GM19240 (cell line): Measurements from ENCODE around the gene PRR33.

Experiments
- DNase-seq: peaks from one replicate; pipeline ENCODE4 v3.0.0; 2011; ENCODE audit warnings: low spot score; ENCODE audit not compliant: insufficient read length

Gene PRR33

DNA sequence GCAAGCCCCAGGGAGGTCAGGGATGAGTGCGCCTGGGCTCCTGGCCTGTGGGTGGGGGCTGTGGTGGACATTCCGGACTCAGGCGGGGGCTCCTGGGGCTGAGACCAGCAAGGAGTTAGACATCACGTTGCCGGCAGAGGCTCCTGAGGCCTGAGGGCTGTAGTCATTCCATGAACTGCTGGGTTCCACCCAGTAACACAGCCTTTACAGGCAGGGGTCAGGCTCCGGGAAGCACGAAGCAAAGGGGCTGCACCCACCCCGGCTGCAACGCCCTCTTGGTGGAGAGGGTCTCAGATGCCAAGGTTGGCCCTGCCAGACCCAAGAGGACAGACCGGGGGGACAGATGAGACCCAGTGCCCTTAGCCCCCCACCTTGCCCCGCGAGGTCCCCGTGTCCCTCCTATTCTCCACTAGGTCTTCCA lies 36.8 kb upstream of the PRR33 start:
- no peak for DNase-seq

DNA sequence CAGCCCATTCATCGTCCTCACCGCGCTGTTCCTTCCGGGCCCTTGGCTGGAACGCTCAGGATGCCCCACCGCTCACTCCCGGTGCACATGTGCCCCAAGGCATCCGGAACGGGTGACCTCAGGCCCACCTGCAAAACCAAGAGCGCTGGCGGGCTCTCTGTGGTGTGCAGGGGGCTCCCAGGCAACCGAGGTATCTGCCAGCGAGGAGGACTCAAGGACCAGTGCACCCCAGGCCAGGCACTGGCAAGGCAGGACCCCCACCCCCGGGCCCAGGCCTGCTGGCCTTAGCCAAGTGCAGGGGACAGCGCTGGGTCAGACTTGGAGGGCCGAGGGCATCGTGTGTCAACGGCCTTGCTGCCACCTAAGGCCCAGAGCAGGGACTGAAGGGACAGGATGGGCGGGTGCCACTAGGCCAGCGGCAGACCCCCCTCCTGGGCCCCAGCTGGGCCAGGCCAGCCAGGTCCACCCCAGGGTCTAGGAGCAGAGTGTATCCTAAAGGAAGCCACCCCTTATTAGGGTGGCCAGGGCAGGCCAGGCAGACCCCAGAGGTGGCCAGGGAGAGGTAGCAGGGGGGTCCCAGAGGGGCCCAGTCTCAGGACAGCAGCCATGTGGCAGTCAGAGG lies 36.3 kb upstream of the PRR33 start:
- DNase-seq: no peak

DNA sequence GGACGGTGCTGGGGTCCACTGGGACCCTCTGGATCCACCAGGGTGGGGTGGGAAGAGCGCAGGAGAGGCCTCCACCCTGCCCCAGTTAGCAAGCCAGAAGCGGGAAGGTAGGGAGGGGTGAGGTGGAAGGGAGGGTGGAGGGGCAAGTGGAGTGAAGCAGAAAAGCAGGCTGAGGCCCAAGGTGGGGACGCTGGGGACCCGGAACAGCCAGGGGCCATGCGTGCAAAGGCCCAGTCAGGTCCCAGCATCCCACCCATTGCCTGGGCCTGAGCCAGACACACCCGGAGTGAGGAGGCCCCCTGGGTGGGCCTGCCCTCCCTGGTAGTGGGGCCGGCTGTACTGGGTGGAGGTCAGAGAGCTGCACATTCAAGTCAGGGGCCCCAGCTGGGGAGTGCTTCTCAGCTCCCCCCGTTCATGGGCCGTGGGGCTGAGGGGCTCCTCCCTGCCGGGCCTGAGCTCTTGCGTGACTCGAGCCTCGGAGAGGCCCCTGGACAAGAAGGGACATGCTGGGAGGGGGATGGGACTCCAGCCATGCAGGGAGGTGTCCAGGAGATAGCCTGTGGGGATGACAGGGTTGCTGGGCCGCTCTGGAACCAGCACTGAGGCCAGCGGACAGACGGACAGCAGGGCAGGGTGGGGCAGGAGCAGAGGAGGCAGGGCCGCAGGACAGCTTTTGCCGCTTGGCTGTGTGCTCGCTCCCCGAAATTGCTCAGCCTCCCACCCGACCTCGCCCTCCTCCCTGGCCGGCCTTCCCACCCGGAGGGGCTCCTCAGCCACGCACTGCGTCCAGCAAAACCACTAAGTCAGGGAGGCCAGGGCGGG lies 35.5 kb upstream of the PRR33 start:
- no peak for DNase-seq

DNA sequence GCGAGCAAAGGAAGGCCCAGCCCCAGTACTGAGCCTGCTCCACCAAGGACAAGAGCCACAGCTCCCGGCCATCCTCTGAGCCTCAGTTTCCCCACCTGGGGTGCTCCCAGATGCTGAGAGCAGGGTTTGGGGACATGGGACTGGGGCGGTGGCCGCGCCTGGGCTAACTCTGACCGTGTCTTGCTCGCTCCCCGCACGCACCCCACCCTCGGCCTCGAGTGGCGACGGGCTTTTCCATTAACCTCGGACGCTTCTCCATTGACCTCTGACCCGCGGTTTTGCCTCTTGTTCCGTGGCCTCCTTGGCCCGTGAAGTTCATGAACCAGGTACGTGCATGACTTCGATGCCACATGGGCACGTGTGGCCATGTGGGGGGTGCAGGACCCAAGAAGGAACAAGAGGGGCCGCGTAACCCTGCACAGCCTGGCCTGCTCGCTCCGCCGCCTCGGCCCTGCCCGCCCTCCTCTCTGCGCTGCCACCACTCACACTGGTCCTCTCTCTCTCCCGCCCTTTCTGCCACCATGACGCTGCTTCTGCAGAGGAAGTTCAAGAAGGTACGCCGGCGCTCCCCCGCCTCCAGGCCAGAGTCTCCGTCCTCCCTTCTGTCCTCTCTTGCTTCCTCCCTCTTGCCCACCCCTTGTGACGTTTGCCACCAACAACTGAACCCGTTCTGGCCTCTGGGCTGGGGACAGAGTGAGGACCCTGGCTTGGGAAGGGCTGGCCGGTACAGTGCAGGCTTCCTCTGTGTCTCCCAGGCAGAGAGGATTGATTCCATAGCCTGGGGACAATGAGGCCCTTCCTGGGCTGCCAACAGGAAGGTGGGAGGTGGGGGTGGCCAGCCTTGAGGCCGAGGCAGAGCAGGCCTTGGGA lies 34.7 kb upstream of the PRR33 start:
- DNase-seq: no peak

DNA sequence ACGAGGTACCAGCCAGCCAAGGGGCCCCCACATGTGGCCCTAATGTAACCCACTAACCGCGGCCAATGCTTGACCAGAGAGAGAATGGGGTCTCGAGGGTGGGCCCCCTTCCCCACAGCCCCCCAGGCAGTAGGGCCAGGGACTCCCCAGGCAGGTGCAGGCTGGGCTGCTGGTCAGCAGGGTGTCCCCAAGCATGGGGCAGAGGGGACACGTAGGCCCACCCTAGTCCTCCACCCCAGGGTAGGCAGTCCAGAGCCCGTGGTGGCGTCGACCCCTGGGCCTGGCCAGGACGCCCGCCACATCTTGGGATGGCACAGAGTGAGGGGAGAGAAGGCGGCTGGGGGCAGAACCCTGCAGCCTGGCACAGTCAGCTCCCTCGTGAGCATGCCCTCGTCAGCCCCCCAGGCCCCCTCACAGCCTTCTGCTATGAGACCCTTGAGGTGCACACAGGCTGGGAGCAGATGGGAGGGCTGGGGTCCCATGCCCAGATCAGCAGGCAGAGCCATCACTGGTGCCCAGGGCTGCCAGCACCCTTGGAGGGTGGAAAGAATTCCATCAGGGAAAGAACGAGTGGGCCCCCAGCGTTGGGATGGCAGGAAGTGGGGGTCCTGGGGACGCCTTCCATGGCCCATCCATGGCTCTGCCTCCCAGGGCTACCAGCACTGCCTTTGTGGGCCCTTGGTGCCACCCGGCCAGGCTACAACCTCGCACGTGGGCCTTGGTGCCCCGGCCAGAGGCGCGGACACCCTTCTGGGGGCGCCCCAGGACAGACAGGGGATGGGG lies 33.9 kb upstream of the PRR33 start:
- no peak for DNase-seq

DNA sequence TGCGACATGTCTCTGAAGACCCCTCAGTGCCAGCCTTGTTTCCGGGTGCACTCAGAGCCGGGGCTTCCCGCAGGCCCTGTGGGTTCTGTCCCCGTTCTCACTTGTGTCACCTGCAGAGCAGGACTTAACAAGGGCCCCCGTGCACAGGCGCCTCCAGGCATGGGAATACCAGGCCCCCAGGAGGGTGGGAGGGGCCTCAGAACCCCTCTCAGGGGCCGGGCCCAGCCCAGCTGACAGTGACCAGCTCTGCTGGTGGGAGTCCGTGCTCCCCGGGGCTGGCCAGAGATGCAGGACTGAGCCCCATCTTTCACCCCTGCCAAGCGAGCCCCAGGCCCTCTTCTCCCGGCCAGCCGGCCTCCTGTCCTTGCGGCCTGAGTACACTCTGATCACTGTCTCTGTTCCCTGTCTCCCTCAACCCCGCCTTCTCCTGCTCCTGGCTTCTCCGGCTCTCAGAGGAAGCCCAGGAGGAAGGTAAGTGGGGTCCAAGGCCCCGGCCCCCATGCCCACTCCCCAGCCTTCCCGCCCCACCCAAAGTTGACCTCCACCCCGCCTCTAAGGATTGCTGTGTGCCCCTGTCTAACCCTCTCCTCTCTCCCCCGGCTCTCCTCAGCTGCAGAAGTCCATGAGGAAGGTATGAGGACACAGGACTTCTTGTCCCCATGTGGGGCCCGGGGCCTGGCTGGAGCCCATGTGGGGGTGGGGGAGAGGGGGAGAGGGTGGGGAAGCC lies 33.1 kb upstream of the PRR33 start:
- DNase-seq: no peak

DNA sequence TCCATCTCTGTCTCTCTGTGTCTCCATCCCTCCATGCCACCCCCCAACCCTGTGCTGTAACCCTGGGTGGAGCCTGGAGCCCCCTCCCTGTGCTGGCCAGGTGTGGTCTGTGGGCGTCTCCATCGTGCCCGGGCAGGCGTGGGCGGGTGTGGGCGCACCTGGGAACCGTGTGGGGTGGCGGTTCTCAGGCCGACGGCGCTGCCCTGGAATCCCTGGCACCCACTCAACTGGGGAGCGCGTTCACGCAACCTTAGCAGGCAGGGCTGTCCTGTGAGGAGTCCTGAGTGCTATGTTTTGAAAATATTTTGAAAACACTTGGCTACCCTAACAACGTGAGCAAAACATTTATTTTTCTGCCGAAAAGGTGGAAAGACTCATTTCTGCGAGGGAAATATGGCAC lies 32.5 kb upstream of the PRR33 start:
- DNase-seq: no peak

DNA sequence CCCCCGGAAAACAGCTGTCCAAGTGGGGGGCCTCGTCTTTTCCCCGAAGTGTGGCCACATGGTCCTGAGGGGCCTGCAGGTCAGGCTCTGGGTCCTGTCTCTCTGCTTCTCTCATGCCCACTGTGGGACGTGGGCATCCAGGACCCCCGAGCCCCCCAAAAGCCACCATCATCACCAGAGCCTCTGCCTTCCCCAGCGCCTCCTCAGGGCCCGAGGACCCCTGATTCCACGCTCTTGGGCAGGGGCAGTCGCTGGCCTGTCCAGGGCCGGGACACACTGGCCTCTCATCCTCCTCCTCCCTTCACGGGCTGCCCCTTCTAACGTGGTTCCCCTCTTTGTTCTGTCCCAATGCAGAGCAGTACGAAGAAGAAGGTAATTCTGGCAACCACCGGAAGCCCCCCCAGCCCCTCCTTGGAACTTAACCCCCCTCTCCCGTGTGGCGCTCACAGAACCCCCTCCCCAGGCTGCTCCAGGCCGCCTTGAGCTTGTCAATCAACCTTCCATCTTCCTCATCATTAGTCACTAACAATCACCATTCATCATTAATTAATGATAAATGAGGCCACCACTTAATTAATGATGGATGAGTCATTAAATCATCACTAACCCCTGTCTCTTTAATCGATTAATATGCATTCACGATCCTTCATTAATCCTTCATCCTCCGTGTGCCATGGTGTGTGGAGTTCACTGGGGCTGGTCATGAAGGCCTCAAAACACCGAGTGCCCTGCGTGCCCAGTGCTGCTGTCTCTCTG lies 31.7 kb upstream of the PRR33 start:
- no peak for DNase-seq

DNA sequence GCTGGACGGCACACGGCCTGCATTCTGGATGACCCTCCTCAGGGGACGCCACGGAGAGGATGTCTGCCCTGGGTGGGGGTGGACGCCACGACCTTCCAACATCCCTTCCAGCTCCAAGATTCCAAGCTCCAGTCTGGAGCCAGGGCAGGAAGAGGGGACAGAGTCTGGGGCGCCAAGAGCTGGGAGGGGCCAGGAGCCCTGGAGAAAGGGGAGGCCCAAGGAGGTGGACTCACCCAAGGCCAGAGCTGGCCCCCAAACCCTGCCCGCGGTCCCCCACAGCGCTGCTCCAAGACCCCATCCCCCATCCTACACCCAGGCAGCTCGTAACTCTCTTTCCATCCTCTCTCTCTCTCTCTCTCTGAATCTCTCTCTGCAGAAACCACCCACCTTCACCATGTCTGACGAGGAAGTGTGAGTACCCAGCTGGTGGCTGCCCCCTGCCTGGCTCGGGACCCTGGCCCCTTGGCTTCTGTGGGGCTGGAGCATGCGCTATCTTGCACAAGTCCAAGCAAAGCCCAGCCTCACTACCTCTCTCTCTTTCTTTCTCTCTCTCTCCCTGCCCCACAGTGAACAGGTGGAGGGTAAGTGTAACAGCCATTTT lies 30.9 kb upstream of the PRR33 start:
- DNase-seq: no peak

DNA sequence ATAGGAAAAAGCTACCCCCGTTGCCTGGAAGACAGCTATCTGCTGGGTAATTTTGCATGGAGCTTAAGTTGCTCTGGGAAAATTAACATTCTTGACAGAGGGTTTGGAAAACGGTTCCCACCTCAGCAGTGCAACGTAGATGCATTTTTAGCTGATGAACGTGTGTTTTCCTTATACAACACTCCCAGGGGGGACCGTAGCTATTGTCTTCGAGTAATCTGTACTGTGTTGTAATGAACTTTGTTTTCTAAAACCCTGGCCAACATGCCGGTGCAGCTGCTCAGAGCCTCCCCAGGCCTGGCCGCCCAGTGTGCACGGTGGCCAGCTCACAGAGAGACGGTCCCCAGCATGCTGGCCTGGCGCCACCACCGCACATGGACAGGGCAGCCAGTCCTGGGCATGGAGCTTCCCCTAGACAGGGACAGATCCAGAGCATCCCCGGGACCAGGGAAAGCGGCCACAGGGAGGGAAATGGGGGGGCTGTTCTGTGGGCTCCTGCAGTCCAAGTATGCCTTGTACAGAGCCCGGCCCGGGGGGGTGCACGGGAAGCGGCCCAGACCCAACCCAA lies 30.0 kb upstream of the PRR33 start:
- DNase-seq: no peak

DNA sequence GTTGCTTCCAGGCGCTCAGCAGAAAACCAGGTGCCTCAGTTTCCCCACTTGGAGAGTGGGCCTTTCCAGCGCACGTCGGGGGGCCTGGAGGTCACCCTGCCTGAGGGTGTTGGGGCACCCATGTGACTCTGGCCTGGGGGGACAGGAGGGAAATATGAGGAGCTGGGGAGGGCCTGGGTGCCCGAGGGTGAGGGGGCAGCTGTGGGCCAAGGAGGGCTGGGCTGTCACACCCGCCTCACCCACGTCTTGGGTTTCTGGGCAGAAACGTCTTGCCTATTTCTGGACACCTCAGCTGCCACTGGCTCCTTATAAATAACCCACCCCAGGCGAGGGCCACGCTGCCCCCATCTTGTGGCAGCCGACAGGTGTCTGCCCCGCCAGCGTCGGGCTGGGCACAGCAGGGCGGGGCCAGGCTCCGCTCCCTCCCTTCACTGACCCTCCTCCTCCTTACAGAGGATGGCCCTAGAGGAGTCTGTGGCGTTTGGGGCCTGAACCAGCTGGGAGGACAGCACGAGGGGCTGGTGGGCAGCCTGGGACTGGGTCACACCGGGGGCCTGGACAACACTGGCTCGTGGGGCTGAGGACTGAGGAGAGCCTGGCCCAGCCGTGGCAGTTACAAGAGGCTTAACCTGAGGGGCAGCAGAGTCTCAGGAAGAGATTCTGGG lies 29.3 kb upstream of the PRR33 start:
- no peak for DNase-seq

DNA sequence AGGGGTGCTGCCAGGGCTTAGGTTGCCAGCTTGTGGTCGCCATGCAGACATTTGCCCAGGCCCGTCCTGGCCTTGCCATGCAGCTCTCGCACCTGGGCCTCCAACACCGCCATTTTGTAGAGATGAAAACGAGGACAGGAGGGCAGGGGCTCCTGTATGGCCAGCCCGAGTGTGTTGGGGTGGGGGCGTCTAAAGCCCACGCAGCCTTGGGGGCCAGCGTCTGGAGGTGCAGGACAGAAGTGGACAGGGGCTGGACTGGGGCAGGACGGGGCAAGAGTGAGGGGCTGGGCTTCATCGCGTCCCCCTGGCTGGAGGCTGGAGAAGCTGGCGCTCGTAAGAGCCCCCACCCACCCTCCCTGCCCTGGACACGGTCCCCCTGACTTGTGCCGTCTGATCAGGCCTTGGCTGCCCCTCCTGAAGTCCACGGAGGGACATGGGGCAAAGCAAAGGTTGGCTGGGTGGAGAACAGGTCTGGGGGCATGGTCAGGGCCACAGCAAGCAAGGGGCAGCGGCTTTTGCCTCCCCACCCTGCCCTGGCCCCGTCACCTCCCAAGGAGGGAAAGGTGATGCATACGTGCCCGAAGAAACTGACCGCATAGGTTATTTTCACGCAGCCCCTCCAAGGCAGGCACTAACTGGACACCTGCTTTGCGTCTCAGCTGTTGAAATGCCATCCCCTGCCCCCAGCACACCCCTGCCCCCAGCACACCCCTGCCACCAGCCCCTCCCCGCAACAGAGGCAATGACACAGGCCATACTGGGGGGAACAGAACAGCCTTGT lies 28.6 kb upstream of the PRR33 start:
- no peak for DNase-seq

DNA sequence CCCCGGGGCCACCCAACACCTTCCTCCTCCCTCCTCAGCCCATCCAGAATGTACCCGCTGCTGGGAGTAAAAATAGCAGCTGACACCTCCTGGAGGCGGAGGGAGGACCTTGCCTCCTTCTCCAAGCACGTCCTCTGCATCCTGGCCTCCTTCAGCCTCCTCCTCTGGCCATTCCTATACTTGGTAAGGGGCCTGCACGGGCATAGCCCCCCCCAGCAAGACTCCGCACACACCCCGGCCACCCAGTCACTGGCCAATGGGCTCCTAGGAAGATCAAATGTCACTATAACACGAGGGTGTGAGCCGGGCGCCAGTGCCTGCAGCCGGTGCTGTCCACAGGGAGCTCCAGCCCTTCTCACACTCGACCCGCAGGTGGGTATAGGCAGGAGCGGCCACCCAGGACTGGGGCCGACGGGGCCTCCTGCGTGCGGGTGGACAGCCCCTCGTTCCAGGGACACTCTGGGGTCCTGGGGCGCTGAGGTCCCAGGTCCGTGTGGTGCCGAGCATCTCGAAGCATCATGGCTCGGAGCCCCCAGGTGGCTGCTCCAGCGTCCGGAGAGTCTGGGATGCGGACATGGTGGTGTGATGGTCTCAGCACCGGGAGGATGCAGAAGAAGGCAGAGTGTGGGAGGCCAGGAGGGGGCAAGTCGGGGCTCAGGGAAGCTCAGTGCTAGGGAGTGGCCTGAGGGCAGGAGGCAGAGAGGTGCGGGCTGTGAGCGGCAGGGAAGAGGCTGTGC lies 27.9 kb upstream of the PRR33 start, which contains the start of gene TNNT3:
TNNT3 (plus strand) TSS at position 313 of the 737 bp plus-strand sequence. CDS start 3,172 bp downstream, outside the sequence.
- DNase-seq: no peak

DNA sequence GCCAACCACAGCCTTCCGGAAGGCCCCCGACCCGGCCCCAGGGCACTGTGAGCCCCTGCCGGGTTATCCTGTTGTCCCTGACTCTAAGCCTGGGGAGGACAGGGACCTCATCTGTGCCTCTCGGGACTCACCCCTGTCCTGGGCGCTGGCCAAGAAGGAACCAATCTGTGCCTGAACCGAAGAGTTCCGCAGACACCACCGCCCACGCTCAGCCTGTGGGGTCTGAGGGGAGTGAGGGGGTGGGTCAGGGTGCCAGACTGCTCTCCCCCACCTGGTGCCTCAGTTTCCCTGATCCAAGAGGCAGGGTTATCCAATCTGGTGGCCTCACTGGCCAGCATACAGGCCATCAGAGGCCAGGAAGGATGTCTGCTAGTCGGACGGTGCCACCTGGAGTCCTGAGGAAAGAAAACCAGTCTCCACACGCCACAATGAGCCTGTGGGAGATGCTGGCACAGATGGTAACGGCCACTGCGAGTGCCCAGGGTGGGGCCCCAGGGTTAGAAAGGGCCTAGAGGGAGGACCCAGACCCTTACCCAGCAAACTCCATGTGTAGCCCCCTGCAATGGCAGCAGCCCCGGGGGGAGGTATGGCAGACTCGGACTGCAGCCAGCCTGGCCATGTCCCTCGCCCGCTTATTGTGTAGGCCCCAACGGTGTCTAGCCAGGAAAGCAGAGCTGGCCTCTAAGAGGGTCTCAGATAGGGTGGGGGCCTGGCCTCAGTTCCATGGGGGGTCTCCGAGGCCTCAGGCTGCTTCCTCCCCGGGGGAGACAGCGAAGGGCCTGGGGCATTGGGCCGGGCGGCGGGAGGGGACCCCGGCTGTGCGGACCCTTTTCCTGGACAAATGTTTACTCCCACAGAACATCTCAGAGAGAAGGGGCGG lies 27.0 kb upstream of the PRR33 start:
- no peak for DNase-seq

DNA sequence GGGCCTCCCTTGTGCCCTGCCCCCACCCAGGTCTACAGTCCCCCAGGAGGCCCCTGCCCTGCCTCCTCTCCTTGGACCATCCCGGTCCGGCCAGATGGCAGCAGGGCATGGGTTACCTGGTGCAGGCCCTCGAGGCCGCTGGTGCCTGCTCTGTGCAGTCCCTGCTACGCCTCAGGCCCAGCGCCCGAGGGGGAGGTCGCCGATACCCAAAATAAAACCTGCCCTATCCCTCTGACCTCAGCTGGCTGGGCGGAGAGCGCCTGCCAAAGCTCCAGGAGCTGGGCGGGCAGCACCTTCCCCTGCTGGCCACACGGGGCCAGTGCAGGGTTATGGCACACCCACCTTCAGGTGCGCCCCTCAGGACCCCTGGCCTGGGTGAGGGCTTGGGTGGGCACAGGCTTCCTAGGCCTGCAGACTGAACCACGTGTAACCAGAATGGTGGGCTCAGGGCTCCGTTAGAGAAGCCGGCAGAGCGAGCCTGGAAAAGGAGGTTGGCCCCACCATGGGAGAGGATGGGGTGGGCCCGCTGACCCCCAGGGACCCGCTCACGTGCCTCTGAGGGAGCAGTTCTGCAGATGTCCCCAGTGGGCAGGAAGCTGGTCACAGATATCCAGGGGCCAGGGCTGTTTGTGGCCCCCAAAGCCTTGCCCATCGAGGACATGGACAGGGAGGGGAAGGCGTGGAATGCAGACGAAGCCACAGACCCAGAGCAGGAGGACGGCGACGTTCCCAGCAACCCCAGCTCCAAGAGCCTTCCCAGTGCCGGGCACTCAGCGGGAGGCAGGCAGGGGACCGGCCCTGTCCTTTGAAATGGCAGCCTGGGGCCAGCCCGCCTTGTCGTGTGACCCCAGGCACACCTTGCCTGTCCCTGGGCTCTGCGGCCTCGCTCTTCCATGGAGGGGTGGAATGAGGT lies 26.1 kb upstream of the PRR33 start:
- no peak for DNase-seq
